Prostate gland (tissue), 2 donors: ENCODE results near the gene SKAP1.

ENCODE experiments used
- POLR2A ChIP-seq: fragments of 450-650 bp; IDR thresholded peaks from one replicate; pipeline ENCODE4 v1.6.1; 2016; ENCODE audit warnings: antibody characterized with exemption, mild to moderate bottlenecking
- TF ChIP-seq, protein P1 (sequence below), 4 experiments: fragments of 200-600 bp in 2 of 4; fragments of 450-650 bp in 2 of 4; sonication (generic) in 2 of 4; IDR thresholded peaks; 1 replicate in 3 of 4; 2 replicates in 1 of 4; pipeline ENCODE4 v1.5.1; 2016 to 2019; ENCODE audit warnings: antibody characterized with exemption in 4 of 4, mild to moderate bottlenecking in 2 of 4, moderate library complexity in 2 of 4

DNA sequence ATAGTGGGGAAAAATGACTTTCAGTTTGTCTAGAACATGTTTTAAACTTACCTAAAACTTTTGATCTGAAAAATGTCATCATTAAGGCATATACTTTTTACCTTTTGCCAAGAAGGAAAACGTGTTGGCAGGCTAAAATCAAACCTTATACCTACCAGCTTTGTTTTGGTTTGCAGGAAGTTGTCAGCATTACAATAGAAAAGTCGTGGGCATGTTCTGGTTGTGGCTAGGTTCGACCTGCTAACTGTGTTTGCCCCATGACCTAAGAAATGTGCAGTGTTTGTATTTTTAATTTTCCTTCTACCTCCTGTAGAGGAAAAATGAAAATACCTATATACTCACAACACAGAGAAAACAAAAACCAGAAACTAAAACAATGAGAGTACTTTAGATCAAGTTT is 13.0 kb downstream of the SKAP1 start:
- TF ChIP-seq POLR2A, result no peak
- TF ChIP-seq, protein P1, sequence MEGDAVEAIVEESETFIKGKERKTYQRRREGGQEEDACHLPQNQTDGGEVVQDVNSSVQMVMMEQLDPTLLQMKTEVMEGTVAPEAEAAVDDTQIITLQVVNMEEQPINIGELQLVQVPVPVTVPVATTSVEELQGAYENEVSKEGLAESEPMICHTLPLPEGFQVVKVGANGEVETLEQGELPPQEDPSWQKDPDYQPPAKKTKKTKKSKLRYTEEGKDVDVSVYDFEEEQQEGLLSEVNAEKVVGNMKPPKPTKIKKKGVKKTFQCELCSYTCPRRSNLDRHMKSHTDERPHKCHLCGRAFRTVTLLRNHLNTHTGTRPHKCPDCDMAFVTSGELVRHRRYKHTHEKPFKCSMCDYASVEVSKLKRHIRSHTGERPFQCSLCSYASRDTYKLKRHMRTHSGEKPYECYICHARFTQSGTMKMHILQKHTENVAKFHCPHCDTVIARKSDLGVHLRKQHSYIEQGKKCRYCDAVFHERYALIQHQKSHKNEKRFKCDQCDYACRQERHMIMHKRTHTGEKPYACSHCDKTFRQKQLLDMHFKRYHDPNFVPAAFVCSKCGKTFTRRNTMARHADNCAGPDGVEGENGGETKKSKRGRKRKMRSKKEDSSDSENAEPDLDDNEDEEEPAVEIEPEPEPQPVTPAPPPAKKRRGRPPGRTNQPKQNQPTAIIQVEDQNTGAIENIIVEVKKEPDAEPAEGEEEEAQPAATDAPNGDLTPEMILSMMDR (IDR thresholded peaks at IDR 0.05), result no peak
